SHP77 treated with DMSO at 0.1 percent for 48 hours (cell line): ENCODE results near the gene BCKDHA.
"Not testable (repeated sequence)": the region's sequence is repeated elsewhere in the genome, so short reads cannot be mapped to it uniquely, and the experiment has no call there.

ENCODE experiments used
- DNase-seq: peaks from one replicate; lab custom pipeline; 2025; lab: John Stamatoyannopoulos, UW

The BCKDHA gene

GRCh38 chr19:41366089-41366488 lies 31.5 kb upstream of the BCKDHA start:
- DNase-seq = no peak

- DNase-seq = no peak
Observed at GRCh38 chr19:41367848-41368301, 29.7 kb upstream of the BCKDHA start.

GRCh38 chr19:41369769-41370168 lies 27.8 kb upstream of the BCKDHA start:
- DNase-seq = no peak

- DNase-seq = not testable (repeated sequence)
Observed at GRCh38 chr19:41371119-41371518, 26.5 kb upstream of the BCKDHA start.

GRCh38 chr19:41371541-41371940 lies 26.1 kb upstream of the BCKDHA start:
- no peak for DNase-seq

GRCh38 chr19:41372501-41372900 lies 25.1 kb upstream of the BCKDHA start:
- DNase-seq = no peak

- peak; percentile 69 for DNase-seq
Observed at GRCh38 chr19:41373993-41374392, 23.6 kb upstream of the BCKDHA start.

GRCh38 chr19:41376241-41376997 lies 21.2 kb upstream of the BCKDHA start, which contains the start of gene TMEM91:
Gene TMEM91 (plus strand): TSS chr19:41376533. CDS start chr19:41378310, 1,777 bp downstream.
- DNase-seq = no peak

GRCh38 chr19:41376998-41377365 lies 20.6 kb upstream of the BCKDHA start:
- DNase-seq = no peak

- DNase-seq = no peak
Observed at GRCh38 chr19:41377977-41378709, 19.5 kb upstream of the BCKDHA start.

- DNase-seq = not testable (repeated sequence)
Observed at GRCh38 chr19:41381536-41381935, 16.1 kb upstream of the BCKDHA start.

- DNase-seq = no peak
Observed at GRCh38 chr19:41384351-41384750, 13.3 kb upstream of the BCKDHA start.

GRCh38 chr19:41386442-41386841 lies 11.2 kb upstream of the BCKDHA start:
- no peak for DNase-seq

- no peak for DNase-seq
Observed at GRCh38 chr19:41391618-41392017, 6.0 kb upstream of the BCKDHA start.

- DNase-seq = no peak
Observed at GRCh38 chr19:41392775-41393174, 4.8 kb upstream of the BCKDHA start.

GRCh38 chr19:41395355-41395754 lies 2.3 kb upstream of the BCKDHA start:
- DNase-seq = no peak

GRCh38 chr19:41398050-41398418 lies 416 bp downstream of the BCKDHA start:
- DNase-seq = no peak

- DNase-seq = no peak
Observed at GRCh38 chr19:41398598-41398997, 980 bp downstream of the BCKDHA start.

GRCh38 chr19:41399091-41399490 lies 1.5 kb downstream of the BCKDHA start:
- no peak for DNase-seq

GRCh38 chr19:41399525-41399924 lies 1.9 kb downstream of the BCKDHA start:
- no peak for DNase-seq

GRCh38 chr19:41401483-41401882 lies 3.9 kb downstream of the BCKDHA start:
- no peak for DNase-seq

- no peak for DNase-seq
Observed at GRCh38 chr19:41402010-41402409, 4.4 kb downstream of the BCKDHA start.

GRCh38 chr19:41403181-41403970 lies 5.8 kb downstream of the BCKDHA start:
- no peak for DNase-seq
